ENCODE results near the gene STARD5.
"Not testable (repeated sequence)": the region's sequence is repeated elsewhere in the genome, so short reads cannot be mapped to it uniquely, and the experiment has no call there.

Gene STARD5

DNA sequence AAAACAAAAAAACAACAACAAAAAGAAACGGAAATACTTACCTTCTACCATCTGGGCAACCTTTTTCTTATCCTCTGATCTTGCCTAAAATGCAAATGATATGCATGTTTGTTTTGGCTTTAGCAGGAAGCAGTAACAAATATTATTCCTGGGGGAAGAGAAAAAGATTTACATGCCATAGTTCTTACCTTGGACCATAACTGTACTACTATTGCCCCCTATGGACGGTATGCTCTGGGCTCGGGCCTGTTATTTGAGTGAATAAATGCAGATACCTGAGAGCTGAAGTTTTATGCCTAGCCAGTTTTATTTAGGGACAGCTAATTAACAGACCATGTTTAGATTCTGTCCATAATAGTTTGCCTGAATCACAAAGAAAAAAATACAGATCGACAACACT, 12.6 kb upstream of the STARD5 start:
- no peak for DNase-seq

DNA sequence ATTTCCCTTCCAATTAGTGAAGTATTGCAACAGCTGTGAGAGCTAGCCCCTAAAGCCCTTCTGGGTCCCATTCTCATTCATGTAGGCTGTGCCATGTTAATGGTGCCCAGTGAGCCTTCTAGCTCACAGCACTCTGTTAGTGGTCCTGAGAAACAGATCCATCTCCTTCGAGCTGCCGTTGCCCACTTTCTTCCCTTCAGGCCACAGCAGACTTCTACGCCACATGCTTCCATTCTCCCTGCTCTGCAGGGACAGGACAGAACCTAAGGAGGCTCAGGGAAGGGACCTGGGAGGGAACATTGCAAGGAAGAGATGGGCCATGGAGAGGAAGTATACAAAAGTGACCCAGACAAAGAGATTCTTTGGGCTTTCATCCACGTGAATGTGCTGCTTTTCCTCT, 11.7 kb upstream of the STARD5 start:
- DNase-seq: no peak

DNA sequence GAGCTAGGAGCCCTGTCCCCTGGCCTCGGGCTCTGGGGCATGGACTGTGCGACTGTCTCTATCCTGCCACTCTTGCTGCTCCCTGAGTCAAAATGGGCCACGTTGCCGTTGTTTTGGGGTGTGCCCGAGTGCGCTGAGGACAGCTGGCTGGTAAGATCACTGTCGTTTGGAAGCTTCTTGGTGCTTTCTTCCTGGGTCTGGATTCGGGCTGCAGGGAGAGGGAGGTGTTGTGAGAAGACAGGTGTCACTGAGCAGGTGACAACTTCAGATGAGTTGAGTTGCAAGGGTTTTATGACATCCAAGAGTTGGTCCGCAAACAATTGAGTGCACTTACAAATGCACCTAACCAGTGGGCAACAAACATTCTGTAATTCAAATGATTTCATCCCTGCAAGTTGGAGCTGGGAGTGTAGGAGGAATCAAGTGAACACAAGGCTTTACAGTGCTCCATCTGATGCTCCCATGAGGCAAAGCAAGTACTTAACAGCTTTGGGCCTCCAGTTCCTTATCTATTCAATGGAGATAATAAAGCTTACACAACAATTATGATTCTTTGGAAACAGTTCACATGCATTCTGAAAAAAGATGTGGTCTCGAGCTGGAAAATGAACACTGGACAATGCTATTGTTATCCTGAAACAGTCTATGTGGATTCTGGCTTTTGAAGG, 11.0 kb upstream of the STARD5 start:
- no peak for DNase-seq

DNA sequence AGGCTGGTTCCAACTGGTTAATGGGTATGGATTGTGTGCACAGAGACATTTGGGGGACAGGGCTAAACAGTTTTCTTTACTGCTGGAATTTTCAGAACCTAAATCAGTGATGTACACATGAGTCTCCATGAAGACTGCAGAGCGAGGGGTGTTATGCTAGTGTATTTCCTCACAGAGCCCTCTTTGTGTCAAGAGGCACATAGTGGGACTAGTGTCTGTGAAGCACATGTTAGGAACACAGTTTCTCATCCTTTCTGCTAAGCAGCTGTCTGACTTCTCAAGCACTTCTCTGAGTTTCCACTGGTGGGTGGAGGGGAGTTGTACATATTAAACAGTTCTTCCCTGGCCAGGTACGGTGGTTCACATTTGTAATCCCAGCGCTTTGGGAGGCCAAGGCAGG, 9.4 kb upstream of the STARD5 start:
- DNase-seq: no peak

DNA sequence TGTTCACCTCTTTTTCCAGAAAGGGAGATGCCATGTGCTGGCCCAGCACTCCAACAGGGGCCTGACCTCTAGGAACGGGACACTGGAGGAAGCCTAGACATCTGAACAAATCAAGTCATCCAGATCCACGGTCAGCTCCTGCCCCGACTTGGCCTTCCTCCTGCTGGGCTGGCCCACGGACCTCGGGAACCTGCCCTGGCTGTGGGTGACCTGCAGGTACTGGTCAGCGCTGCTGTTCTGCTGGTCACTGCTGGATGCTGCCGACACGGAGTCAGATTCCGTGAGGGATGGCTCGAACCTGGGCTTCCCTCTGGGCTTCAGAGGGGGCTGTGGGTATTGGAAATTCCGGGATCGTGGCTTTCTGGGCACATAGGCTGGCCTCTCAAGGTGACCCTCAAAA, 8.4 kb upstream of the STARD5 start:
- no peak for DNase-seq

DNA sequence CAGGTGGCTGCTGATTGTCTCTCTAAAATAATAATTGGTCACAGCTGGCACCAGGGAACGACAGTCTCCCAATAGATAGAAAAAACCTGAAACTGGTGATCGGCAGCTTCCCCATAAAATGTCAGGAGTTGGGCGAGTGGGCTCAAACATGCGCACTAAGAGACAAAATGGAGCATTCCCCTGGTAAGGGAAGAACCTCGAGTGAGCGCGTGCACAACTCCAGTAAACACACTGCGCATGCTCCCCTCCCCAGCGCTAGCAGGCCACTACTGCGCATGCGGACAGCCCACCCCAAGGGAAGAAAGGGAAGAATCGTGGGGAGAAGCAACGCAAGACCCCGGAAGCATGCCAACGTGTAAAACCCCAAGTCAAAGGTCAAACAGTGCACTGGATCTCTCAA, 7.7 kb upstream of the STARD5 start:
- DNase-seq: no peak

DNA sequence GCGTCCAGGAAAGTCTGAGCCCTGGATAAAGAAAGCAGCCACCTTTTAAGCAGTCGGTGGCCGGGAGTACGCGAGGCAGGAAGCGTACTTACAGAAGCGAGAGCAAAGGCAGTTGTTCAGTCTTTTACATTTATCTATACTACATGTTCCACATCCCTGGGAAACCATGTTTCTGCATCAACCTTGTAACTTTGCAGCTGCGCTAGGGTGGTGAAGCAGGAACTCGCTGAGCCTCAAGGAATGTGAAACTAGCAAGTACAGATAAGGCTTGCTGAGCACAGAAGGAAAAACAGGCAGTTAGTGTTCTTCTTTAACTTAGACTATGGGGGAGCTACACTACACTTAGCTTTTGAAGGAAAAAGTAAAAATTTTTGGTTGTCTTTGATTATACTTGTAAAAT, 7.2 kb upstream of the STARD5 start:
- DNase-seq: not testable (repeated sequence)

DNA sequence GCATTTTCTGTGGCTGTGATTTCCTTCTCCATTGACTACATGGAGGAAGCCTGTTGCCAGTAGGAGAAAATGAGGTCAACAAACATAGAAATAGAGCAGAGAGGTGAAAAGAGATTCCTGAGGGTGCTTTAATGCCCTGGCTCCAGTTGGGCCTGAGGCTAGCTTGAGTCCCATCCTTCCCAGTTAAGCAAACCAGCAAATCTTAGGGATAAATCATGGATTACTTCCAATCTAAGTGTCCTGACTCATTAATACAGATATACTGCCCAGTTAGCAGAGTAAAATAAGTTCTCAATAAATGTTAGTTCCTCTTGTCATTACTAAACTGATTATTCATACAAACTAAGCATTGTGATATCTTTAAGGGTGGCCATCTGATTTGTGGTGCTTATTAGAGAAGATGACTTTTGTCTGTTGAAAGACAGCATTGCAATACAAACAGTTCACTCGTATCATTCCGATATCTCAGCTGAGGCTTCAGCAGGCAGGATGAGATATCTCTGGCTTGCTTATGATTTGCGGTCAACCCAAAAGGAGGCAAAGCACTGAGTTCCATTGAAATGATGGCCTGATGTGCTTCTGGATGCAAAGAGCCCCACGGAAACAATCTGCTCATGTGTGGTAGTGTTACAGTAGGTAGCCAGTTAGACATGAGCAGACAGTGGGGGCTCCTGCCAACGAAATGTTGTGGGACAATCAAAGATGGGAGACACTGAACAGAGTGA, 6.6 kb upstream of the STARD5 start:
- no peak for DNase-seq

DNA sequence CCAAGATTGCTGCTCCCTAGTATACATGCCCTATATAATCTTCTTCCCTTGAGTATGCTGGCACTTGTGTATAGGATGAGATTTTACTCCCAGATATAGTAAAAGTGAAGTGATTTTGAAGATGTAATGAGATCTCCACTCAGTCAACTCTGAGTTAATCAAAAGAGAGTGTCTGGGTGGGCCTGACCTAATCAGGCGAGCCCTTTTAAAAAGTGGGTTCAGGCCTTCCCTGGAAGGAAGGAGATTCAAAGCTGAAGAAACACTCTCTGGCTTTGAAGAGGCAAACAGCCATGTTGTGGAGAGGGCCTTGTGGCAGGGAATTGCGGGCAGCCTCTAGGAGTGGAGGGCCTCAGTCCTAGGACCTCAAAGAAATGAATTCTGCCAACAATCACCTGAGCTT, 5.5 kb upstream of the STARD5 start:
- DNase-seq: no peak

DNA sequence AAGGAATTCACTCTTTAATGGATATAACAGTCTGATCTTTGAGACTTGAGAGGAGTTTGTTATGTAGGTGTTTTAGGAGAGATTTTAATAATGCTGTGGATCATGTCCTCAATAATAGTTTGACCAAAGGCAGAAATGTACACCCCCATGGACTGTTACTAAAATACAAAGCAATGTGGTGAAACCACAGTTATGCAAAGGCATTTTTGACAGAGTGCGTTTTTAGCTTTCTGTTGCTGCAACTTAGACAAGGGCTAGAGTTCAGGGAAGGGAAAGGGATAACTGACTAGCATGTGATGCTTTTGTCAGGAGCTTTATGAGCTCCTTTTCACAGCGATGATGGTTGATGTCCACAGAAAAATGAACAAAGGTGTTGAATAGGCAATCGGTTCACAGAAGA, 3.6 kb upstream of the STARD5 start:
- no peak for DNase-seq

DNA sequence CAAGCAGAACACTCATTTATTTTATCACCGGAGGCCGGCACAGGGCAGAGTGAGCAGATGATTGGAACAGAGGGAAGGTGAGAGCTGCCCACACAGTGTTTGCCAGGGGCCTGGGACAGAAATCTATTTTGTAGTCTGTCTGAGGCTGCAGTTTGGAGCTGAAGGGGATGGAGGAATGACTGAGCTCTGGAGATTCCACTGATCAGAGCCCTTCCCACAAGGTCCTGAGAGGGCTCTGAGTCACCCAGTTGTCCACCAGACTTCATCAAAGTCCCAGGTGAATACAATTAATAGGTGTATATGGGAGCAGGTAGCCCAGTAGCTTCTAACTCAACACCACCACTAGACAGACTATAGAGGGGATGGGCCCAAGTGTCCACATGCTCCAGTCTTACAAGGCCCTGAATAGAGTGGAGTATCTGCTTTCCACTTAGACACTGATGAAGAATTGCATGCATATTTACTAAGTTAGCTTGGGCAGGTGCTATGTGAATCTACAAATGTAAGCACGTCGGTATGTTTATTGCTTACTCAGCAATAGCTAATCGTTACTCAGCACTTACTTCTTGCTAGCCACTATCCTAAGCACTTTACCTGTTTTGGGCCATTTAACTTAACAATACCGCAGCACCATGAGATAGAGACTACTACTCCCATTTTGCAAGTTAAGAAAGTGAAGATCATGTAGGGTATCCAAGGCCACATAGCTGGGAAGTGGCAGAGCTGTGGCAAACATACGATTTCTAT, 2.7 kb upstream of the STARD5 start:
- no peak for DNase-seq

DNA sequence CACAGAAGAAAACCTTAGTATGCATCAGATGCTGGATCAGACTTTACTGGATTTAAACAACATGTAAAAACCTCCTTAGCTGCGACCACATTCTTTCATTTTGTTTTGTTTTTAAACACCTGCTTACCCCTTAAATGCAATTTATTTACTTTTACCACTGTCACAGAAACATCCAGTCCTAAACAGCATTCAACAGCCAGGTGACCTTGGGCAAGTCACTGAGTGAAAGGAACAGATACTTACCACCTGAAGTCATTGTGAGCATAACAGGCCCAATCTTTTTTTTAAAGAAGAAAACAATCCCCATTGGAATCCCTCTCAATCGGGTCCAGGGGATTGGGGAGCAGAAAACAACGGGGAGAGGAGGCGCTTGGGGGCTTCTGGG, 390 bp downstream of the STARD5 start:
- DNase-seq: no peak

DNA sequence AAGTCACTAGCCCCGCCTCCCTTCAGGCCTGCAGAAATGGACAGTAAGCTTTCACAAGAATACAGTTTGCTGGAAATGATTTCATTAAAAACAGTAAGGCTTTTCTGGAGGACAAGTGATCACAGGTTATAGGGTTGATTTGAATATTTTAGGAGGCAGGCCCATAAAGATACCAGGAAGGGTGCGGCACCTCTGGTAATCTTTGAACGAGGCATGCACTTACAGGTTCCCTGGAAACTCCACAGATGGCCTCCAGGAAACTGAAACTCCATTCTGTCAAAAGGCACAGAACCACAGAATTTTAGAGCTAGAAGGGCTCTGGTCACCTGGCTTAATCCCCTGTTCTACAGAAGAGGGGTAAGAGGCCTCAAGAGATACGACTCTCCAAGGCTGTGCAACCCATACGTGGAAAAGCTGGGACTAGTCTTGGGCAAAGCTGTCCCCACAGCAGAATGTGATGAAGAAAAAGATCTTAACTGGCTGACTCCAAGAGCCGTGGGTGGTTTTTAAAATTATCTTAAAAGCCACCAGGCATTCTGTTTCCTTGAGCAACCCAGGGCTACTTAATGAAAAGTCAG, 1.2 kb downstream of the STARD5 start:
- DNase-seq: no peak

DNA sequence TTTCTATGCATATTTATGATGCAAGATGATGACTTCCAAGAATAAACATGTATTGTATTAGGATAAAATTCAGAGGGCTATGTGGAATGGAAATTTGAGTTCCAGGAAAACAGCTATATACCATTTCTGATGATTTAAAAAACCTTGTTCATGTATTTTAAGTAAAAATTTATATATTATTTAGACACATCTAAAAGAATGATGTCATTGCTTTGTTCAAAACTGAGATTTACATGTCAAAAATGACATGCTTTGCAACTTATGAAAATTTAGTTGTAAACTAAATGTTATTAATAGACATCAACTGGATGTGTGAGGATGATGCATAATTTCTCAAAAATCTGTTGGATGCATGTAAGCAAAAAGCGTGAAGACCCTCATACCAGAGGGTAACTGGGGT, 2.3 kb downstream of the STARD5 start:
- no peak for DNase-seq

DNA sequence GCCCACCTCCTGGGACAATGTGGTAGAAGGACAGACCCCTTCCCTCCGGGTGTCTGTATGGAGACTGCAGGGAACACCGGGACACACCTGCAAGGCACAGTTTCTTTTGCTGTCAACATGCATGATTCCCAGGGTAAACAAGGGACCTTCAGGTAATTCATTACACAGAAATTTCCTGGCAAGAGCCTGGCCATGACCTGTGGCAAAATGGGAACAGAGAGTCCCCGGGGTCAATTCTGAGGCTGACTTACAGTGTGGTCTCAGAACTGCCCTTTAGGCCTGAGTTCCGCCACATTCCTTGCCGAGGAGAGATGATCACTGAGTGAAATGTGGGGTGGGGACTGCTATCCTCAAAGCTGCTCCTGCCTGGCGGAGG, 6.3 kb downstream of the STARD5 start:
- DNase-seq: no peak

DNA sequence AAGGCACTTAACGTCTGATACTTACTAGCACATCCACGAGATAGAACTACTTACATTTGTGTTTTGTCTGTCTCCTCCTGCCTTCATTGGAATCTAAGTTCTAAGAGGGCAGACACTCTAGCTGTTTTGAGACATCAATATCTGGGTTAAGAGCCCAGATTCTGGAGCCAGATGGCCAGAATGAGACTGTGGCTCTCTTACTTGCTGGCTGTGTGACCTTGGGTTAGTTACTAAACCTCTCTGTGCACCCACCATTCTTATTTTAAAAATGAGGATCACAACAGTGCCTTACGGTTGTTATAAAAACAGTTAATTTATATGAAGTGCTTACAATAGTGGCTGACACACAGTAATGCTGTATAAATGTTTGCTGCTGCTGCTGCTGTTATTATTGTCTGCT, 7.7 kb downstream of the STARD5 start:
- DNase-seq: no peak

DNA sequence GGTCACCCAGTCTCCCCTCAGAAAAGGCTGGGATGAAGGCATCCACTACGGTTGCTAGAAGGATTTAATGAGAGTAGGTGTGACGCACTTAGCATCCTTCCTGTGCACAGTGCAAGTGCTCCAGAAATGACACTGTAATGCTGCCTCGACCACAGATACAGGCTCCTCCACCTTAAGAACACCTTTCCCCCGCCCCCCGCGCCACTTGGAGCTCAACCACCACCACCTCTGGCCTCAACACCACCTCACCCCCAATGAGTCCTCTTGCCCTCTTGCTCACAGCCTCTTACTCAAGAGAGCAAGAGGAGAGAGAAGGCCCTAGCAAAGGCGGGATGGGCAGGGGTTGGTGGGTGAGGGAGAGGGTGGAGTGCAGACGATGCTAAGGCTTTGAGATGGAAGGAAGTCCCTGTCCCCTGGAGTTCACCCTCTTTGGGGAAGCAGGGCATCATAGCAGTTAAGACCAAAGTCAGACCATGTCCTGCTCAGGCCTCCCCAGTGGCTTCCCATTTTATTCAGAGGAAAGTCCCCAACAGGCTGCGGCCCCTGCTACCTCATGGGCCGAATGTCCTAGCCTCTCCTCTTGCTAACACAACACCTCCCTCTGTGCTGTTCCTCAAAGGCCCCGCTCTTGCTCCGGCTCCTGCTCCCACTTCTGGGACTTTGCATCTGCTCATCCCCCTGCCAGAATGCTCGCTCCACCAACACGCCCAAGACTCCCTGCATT, 8.3 kb downstream of the STARD5 start:
- DNase-seq: no peak

DNA sequence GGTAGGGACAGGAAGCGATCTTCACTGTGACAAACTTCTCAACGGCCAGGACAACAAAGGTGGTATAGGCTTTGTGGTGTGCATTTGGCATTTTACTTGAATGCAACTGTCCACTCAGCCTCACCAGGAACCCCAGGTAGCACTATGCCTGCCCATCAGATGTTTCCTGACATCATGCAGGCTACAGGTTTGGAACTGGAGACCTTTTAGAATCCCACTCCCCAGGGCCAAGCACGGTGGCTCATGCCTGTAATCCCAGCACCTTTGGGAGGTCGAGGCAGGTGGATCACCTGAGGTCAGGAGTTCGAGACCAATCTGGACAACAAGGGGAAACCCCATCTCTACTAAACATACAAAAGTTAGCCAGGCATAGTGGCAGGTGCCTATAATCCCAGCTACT, 9.6 kb downstream of the STARD5 start:
- DNase-seq: no peak

DNA sequence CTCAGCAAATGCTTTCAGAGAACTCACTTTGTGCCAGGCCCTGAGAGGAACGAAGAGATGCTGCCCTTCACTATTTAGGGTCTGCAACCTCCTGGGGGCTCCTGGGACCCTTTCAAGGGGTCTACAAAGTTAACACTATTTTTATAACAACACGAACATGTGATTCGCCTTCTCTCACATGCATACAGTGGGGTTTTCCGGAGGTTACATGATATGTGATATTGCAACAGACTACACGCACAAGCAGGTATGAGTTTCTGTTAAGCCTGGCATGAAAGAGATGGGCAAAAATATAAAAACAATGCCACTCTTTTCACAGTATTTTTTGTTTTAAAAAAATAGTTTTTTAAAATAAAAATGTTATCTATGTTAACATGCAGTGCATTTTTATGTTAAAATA, 10.3 kb downstream of the STARD5 start:
- no peak for DNase-seq

DNA sequence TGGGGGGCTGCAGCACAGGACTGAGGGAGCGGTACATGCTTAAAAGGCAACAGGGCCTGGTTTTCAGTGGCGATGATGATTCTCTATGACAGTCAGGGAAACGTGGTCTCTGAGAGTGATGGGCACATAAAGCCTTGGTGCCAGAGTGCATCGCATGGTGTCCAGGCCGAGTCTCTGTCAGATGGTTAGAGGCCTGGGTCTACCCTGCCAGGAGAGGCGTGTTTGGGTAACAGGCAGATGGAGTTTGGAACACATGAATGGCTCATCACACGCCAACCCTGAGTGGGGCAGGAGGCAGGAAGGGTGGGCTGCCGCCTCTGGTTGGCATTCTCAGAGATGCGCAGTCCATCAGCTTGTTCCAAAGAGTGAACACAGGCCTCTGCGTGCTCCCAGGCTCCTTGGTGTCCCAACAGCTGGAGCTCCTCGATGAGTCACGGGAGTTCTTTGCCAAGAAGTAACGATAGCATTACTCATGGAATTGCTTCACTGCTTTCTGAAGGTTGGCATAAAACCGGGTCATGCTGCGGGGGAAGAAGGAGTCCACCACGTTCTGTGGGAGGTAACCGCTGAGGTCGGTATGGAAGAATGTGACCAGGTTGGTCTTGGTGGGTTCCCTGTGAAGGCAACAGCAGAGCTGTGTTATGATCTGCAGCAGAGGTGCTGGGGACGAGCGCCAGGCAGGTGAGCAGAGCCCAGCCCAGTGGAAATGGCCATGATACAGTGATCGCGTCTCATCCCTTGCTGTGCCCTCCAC, 11.0 kb downstream of the STARD5 start:
- DNase-seq: no peak

DNA sequence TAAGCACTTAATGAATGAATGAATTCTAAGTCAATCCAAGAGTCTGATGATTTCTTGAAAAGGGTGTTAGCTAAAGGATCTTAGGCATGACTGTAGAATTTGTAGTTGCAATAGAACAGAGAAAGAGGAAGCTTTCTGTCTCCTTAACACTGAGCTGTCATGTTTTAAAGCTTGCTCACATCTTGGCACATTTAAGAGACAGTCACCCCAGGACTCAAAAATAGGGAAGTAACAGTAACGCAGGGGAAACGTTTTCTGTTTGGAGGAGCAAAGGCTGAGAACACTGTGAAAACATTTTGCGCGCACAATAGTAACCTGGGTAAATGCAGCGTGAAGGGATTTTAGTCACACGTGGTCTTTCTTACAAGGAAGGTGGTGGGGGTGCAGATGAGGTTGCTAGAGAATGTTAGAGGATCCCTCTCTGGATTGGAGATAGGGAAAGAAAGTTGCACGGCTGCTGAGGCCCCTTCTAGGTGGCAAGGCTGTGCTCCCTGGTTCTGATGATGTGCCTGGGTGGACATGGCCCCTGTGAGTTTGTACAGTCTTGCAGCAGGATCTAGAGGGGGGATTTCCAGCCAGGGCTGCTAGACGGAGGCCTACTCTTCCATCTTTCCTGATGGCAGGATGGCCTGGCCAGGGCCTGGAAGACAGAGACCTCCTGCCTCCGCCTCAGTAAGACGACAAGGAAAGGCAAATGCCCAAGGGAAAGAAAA, 12.0 kb downstream of the STARD5 start:
- no peak for DNase-seq

DNA sequence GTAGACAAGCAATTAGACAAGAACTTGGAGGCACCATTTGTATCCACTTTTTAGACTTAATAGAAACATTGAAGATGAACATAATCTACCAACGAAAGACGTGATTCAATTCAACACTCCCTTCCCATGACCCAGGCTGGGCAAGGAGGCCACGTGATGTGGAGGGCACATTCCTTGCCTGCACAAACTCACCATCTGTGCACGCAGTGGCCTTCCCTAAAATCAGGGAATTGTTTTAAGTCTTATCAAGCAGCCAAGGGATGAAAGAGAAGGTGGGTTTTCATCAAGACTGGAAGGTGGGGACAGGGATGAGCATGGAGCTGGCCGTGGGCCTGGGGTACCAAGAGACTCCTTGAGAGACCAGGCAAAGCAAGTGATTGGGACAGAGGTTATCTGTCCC, 13.5 kb downstream of the STARD5 start:
- no peak for DNase-seq

All from NCI-H69 (cell line).